Ishikawa (cell line): ENCODE data around the gene SDSL.

Source experiments
- CEBPB ChIP-seq: IDR thresholded peaks from 2 replicates; pipeline ENCODE4 v1.6.1; 2012
- CREB1 ChIP-seq: IDR thresholded peaks from 2 replicates; pipeline ENCODE4 v1.6.1; 2012; ENCODE audit warnings: low read depth
- EGR1 ChIP-seq: IDR thresholded peaks from 2 replicates; pipeline ENCODE4 v1.6.1; 2012
- EP300 ChIP-seq: IDR thresholded peaks from 2 replicates; pipeline ENCODE4 v1.6.1; 2012; ENCODE audit warnings: borderline replicate concordance
- FOXM1 ChIP-seq: IDR thresholded peaks from 2 replicates; pipeline ENCODE4 v1.6.1; 2012; ENCODE audit warnings: low read depth, borderline replicate concordance
- MAX ChIP-seq: IDR thresholded peaks from 2 replicates; pipeline ENCODE4 v1.6.1; 2012
- NFIC ChIP-seq: IDR thresholded peaks from 2 replicates; pipeline ENCODE4 v1.6.1; 2012
- RAD21 ChIP-seq: IDR thresholded peaks from 2 replicates; pipeline ENCODE4 v1.6.1; 2012; ENCODE audit warnings: low read depth
- TAF1 ChIP-seq: IDR thresholded peaks from 2 replicates; pipeline ENCODE4 v1.6.1; 2012; ENCODE audit warnings: low read depth, mild to moderate bottlenecking
- TCF12 ChIP-seq: IDR thresholded peaks from 2 replicates; pipeline ENCODE4 v1.6.1; 2012; ENCODE audit warnings: low read depth
- TEAD4 ChIP-seq: IDR thresholded peaks from 2 replicates; pipeline ENCODE4 v1.6.1; 2012
- YY1 ChIP-seq: IDR thresholded peaks from 2 replicates; pipeline ENCODE4 v1.6.1; 2012; ENCODE audit warnings: low read depth
- ZBTB7A ChIP-seq: IDR thresholded peaks from 2 replicates; pipeline ENCODE4 v1.6.1; 2012; ENCODE audit warnings: low read depth
- TF ChIP-seq, protein P1 (sequence below): IDR thresholded peaks from 2 replicates; pipeline ENCODE4 v1.6.1; 2012
- TF ChIP-seq, protein P2 (sequence below): IDR thresholded peaks from 2 replicates; pipeline ENCODE4 v1.6.1; 2012; ENCODE audit warnings: low read depth, mild to moderate bottlenecking

SDSL gene

GRCh38 chr12:113382206-113382605, 40.0 kb upstream of the SDSL start:
- TF ChIP-seq FOXM1 (no peak), EP300 (no peak), MAX (no peak), RAD21 (no peak), TCF12 (no peak), YY1 (no peak), NFIC (no peak), CREB1 (no peak), CEBPB (no peak), EGR1 (no peak), ZBTB7A (no peak), TAF1 (no peak), TEAD4 (no peak)
- TF ChIP-seq, protein P1, sequence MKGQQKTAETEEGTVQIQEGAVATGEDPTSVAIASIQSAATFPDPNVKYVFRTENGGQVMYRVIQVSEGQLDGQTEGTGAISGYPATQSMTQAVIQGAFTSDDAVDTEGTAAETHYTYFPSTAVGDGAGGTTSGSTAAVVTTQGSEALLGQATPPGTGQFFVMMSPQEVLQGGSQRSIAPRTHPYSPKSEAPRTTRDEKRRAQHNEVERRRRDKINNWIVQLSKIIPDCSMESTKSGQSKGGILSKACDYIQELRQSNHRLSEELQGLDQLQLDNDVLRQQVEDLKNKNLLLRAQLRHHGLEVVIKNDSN: no peak
- TF ChIP-seq, protein P2, sequence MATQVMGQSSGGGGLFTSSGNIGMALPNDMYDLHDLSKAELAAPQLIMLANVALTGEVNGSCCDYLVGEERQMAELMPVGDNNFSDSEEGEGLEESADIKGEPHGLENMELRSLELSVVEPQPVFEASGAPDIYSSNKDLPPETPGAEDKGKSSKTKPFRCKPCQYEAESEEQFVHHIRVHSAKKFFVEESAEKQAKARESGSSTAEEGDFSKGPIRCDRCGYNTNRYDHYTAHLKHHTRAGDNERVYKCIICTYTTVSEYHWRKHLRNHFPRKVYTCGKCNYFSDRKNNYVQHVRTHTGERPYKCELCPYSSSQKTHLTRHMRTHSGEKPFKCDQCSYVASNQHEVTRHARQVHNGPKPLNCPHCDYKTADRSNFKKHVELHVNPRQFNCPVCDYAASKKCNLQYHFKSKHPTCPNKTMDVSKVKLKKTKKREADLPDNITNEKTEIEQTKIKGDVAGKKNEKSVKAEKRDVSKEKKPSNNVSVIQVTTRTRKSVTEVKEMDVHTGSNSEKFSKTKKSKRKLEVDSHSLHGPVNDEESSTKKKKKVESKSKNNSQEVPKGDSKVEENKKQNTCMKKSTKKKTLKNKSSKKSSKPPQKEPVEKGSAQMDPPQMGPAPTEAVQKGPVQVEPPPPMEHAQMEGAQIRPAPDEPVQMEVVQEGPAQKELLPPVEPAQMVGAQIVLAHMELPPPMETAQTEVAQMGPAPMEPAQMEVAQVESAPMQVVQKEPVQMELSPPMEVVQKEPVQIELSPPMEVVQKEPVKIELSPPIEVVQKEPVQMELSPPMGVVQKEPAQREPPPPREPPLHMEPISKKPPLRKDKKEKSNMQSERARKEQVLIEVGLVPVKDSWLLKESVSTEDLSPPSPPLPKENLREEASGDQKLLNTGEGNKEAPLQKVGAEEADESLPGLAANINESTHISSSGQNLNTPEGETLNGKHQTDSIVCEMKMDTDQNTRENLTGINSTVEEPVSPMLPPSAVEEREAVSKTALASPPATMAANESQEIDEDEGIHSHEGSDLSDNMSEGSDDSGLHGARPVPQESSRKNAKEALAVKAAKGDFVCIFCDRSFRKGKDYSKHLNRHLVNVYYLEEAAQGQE: no peak

DNA sequence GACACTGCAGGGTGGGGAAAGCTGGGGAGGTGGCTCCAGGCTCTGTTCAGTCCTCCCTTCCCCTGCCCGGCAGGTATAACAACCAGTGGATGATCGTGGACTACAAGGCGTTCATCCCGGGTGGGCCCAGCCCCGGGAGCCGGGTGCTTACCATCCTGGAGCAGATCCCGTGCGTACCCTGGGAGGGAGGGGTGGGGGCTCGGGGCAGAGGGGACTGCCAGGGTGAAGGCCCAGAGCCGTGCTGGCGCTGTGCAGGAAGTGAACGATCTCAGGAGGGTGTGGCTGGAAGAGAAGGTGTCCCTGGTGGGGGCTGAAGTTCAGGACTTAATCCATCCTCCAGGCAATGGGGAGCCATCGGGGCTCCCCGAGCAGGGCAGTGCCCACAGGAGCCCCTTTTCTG, 37.4 kb upstream of the SDSL start:
- TF ChIP-seq, protein P1: no peak
- TF ChIP-seq RAD21 (no peak), TCF12 (no peak), TAF1 (no peak), YY1 (no peak), NFIC (no peak), ZBTB7A (no peak), EGR1 (no peak), CEBPB (no peak), CREB1 (no peak)

DNA sequence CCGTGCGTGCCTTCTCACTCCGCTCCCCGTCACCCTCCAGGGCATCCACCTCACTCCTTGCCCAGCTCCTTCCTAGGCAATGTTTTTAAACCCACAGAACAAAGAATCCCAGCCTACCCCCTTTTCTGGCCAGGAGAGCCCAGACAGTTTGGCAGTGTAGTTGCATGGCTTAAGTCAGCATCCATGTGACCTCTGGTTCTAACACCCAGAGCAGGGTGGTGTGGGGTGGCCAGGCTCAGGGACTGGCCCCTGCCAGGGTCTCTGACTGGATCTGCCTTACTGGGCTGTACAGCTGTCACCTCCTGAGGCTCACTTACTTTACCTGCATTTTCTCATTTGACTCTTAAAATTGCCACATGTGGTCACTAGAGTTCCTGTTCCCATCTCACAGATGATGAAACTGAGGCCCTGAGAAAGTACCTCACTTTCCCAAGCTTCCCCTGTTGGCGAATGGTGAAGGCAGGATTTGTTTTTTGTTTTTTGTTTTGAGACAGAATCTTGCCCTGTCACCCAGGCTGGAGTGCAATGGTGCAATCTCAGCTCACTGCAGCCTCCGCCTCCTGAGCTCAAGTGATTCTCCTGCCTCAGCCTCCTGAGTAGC, 36.8 kb upstream of the SDSL start:
- TF ChIP-seq MAX: no peak
- no peak for TF ChIP-seq ZBTB7A
- TF ChIP-seq RAD21: no peak
- no peak for TF ChIP-seq EP300
- no peak for TF ChIP-seq CEBPB
- no peak for TF ChIP-seq CREB1
- TF ChIP-seq TAF1: no peak
- TF ChIP-seq YY1: no peak

- no peak for TF ChIP-seq EGR1
- TF ChIP-seq YY1: no peak
- no peak for TF ChIP-seq CREB1
Measured at GRCh38 chr12:113386866-113387566, 35.2 kb upstream of the SDSL start.

DNA sequence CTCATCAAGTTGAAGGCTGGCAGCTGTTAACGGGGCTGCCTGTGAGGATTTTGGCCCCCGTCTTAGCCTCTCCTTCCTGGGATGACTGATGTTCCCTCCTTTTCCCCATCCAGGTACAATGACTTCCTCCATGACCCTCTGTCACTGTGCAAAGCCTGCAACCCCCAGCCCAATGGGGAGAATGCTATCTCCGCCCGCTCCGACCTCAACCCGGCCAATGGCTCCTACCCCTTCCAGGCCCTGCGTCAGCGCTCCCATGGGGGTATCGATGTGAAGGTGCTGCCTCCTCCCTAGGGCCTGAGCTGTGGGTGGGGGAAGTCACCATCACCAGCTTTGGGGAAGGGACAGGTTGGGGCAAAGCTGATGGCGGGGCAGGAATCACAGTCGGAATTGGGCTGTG, 34.5 kb upstream of the SDSL start:
- no peak for TF ChIP-seq NFIC
- TF ChIP-seq TCF12: no peak
- no peak for TF ChIP-seq RAD21
- TF ChIP-seq, protein P1: no peak
- no peak for TF ChIP-seq CEBPB
- no peak for TF ChIP-seq EGR1
- no peak for TF ChIP-seq EP300
- TF ChIP-seq MAX: no peak
- TF ChIP-seq YY1: no peak
- TF ChIP-seq TAF1: no peak
- TF ChIP-seq, protein P2: no peak
- no peak for TF ChIP-seq FOXM1
- TF ChIP-seq CREB1: no peak
- no peak for TF ChIP-seq ZBTB7A
- TF ChIP-seq TEAD4: no peak
